NCI-H345 (cell line): ENCODE data around the gene COL6A2.
"Not testable (repeated sequence)": the region's sequence is repeated elsewhere in the genome, so short reads cannot be mapped to it uniquely, and the experiment has no call there.

Experiments
- DNase-seq: peaks from one replicate; lab custom pipeline; 2025; lab: John Stamatoyannopoulos, UW

The COL6A2 gene

DNA sequence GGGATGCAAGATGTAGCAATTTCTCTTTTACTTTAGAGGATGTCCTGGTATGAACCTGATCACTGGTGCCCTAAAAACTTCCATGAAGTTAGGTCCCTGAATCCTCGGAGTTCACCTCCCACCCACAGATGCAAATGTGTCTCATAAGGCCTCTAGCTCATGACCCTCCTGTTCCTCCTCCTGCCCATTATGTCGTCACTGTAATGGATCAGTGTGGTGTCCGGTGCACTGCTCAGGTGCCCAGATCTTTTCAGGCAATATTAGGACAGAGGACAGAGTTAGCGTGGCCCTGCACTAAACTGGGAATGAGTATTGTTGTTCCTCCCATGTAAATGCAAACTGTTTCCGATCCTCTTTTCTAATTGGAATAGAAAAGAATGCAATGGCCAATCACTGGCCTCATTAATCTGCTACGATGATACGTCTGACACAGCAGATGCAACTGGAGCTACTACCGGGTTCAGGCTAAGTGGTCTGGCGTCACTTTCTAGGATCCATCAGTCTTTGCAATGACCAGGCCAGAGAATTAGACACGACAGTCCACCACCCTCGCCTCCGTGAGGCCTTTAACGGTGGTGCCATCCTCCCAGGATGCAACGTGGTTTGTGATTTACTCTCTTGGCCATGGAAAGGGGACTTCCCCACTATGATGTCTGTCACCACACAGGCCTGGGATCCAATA, 3.4 kb upstream of the COL6A2 start:
- no peak for DNase-seq

DNA sequence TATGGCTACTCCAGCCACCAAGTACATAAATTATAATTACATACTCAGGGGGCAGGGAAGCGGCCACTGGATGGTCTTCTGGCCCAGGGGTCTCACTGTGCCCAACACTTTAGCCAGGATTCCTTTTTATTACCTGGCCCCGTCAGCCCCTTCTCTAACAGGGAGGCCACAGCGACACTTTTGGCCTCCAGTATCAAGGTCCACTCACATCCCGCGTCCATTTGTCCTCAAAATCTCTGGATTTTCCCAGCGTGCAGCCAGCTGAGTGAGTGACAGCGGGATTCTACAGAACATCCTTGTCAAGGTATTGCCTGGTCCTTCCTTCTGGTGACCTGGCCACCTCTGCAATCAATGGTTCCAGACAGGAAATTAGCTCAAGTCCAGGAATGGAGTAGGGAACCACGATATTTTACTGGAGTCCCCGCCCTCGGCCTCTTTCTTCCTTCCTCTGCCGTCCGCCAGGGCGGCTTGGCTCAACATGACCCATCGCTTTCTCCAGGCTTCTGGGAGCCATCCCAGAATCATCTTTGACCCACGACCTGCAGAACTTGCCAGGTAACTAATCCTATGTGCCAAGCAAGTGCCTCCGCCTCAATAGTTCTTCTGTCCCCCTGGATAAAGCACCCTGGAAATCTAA, 2.7 kb upstream of the COL6A2 start:
- DNase-seq, result no peak

DNA sequence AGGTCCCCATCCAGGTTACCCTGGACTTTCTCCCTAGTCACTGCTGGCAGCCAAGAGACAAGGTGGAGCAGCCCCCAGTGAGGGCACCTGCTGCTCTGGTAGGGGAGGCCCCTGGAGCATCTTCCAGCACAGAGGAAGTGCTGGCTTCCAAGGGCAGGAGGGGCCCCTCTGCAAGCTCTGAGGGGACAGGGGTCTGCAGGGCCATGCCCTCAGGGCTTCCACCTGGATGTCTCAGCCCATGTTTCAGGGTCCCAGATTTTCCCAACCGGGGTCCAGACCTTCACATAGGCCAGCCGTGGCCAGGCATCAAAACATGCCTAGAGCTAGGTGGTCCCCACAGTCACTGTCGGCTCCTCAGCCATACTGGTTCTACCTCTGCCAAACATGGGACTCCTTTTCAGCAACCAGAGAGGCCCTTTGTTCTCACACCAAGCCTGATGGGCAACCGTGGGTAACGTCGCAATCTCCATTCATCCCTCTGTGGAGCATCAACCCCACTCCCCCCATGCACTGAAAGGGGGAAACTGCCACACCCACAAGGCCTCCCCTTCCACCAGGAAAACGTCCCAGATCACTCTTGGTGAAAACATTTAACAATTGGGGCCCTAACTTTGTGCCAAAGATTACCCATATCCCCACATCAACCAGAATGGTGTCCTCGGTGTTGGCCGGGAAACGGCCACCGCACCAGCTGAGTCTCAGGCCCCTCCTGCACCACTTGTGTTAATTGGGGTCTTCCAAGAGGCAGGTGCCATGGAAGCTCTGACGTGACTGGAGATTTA, 1.9 kb upstream of the COL6A2 start:
- DNase-seq, result no peak

DNA sequence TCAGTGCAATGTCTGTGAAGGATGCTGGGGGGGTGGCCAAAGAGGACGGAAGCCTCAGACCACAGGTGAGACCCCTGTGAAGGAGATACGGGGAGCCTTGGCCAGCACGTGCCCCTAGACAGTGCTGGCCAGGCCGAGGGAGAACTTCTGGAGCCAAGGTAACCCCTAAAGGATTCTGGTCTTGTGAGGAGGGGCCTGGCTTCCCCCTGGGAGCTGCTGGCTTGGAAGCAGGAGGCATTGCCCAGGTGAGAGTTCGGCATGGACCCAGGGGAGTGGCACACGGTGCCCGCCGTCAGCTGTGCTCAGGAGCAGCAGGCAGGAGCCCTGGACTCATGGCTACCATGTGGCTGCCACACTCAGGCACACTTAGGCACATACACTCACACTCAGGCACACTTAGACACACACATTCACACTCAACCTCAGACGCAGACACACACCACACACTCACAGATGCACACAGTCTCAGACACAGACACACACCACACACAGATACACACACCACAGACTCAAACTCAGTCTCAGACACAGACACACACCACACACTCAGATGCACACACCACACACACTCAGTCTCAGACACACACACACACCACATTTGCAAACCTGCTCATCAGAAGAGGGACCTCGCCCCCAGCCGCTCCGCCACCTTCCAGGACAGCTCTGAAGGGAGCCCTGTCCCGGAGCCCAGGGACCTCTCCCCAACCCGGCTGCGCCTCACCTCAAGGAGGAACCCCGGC, 1.1 kb upstream of the COL6A2 start:
- DNase-seq, result no peak

DNA sequence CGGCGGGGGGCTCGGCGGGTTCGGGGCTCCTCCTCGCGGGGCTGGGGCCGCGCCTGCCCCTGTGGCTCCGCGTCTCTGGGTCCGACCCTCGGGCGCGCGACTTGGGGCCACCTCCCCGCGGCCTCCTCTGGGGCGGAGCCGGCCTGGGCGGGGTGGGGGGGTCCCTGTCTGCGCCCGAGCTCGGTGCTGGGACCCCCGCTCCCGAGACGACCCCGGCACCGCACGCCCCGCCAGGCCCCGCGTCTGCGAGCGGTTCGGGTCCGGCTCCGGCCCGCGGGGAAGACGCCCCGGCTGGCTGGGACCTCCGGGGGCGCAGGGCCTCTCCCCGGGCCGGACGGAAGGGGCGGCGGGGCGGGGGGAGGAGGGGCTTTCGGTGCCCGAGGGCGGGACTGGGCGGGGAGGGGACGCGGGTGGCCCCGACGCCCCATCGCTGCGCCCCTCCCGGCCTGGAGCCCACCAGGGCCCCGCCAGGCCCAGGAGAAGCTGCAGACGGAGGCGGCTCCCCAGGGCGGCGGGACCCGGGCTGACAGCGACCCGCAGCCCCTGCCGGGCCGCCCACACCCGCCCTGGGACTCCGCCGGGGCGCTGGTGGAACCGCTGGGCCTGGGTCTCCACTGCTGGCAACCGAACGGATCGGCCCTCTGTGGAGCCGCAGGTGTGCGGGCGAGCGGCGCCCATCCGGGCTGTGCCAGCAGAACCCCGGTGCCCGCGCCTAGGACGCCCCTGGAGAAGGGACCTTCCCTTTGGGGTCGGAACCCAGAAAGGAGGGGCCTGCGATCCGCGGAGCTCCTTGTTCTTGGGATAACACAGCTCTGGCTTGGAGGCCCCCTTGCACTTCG, 610 bp downstream of the COL6A2 start:
- no peak for DNase-seq

DNA sequence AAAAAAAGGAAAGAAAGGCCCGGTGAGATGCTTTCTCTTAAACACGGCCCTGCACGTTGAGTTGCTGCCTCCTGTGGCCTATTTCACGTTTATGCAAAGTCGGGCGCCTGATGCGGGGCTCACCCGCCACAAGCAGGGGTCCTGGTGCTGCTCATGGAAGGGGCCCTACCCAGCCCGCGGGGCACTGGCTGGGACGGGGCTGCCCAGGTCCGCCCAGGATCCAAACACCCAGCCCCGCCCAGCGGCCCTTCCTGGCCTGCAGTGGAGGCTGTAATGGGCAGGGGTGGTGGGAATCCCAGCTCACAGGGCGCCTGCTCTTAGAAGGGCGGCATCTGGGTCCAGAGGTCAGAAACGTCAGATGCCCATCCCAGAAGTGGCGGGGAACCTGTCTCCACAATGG, 1.6 kb downstream of the COL6A2 start:
- no peak for DNase-seq

DNA sequence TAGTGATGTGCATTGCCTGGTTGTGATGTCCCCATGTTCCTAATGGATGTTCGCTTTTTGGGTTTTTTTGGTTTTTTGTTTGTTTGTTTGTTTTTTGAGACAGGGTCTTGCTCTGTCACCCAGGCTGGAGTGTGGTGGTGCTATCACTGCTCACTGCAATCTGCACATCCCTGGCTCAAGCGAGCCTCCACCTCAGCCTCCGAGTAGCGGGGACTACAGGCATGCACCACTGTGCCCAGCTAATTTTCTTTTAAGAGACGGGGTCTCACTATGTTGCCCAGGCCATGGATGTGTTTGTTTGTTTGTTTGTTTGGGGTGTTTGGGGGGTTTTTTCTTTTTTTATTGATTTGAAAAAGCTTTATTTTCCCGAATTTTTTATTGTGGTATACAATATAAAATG, 2.1 kb downstream of the COL6A2 start:
- DNase-seq, result no peak

DNA sequence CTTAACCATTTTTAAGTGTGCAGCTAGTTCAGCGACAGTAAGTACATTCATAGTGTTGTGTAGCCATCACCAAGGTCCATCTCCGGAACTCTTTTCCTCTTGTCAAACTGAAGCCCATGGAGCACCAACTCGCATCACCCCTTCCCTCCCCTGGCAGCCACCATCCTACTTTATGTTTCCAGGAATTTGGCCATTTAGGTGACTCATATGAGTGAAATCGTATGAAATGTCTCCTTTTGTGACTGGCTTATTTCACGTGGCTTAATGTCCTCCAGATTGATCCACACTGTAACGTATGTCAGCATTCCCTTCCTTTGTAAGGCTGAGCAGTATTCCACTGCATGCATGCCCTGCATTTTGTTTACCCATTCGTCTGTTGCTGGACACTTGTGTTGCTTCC, 2.5 kb downstream of the COL6A2 start:
- no peak for DNase-seq

DNA sequence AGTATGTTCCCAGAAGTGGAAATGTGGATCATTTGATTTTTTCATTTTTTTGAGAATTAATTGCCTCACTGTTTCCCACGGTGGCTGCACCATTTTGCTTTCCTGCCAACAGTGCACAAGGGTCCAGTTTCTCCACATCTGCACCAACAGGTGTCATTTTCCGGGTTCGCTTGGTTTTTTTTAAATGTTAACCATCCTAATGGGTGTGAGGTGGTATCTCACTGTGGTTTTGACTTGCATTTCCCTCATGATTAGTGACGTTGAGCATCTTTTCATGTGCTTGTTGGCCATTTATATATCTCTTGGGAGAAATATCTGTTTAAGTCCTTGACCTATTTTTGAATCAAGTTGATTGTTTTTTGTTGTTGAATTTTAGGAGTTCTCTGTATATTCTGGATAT, 3.0 kb downstream of the COL6A2 start:
- DNase-seq, result no peak

DNA sequence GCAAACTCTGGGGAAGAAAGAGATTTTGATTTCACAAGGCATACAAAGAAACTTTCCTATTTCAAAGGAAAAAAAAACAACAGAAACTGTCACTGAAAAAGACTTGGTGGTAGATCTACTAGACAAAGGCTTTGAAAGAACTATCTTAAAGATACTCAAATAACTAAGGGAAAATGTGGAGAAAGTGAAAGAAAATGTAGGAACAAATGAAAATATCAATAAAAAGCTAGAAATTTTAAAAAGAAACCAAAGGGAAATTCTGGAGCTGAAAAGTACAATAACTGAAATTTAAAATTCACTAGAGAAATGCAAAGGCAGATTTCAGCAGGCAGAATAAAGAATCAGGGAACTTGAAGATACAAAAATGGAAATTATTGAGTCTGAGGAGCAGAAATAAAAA, 6.2 kb downstream of the COL6A2 start:
- no peak for DNase-seq

DNA sequence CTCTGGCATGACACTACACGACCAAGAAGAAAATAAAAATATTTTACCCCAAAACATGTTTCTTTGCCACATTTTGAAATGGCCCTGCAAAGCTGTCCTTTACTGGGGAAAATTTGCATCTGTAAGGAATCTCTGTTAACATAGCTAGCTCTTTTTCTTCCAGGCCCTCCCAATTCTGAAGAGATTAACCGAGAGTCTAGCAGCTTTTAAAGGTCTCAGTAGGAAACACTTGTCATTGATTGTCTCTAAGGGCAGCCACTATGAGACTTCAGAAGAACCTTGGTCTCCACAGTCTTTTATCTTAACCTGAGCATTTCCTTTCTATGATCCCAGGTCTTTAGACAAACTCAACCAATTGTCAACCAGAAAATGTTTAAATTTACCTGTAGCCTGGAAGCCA, 9.5 kb downstream of the COL6A2 start:
- DNase-seq, result not testable (repeated sequence)

DNA sequence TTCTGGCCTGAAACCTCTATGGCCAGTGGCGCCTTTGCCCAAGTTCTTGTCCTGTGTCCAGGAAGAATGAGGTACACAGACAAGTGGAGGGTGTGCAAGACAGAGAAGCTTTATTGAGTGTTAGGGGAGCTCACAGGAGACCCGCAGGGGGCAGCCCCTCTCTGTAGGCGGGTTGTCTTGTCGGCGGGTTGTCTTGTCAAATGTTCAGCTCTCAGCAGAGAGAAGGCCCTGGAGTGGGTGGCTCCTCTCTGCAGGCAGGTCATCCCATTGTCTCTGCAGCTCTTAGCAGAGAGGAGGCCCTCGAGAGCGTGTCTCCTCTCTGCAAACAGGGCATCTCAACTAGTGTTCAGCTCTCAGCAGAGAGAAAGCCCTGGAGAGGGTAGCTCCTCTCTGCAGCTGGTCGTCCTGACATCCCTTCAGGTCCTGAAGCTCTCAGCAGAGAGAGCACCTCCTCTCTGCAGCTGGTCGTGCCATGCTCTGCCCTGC, 11.0 kb downstream of the COL6A2 start:
- DNase-seq, result no peak

DNA sequence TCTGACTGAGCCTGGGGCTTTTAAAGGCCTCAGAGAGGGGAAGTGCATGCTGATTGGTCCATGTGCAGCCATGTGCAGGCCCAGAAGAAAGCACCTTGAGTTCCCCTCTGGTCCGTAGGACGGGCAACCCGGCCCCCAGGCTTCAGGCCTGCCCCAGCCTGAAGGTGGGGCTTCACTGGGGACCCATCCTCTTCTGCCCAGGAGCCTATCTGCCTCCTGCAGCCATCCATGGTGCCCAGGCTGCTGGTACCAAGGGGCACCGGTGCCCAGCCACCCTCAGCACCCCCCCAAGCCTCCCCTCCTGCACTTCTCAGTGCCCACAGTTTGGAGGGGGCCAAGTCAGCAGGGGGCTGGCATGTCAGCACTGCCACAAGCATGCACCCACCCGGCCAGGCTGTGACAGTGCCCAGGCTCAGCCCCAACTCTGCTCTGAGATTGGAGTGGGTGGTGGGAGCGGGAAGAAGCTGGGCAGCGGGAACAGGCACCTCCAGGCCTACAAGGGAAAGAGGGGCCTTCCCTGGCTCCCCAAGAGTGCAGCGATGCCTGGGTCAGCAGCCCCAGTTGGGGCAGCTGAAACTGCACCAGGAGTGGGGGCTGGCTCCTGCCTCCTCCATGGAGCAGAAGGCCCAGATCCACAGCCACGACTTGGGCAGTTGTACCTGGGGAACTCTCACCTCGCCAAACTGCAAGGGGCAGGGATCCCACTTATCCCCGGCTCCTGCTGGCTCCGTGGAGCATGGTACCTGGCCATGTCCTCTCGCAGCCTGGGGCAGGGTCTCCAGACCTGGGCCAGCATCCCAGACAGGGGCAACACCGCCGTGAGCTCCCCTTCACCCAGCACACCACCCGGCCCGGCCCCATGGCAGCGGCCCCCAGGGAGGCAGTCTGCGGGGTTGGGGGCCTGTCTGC, 11.7 kb downstream of the COL6A2 start:
- no peak for DNase-seq

DNA sequence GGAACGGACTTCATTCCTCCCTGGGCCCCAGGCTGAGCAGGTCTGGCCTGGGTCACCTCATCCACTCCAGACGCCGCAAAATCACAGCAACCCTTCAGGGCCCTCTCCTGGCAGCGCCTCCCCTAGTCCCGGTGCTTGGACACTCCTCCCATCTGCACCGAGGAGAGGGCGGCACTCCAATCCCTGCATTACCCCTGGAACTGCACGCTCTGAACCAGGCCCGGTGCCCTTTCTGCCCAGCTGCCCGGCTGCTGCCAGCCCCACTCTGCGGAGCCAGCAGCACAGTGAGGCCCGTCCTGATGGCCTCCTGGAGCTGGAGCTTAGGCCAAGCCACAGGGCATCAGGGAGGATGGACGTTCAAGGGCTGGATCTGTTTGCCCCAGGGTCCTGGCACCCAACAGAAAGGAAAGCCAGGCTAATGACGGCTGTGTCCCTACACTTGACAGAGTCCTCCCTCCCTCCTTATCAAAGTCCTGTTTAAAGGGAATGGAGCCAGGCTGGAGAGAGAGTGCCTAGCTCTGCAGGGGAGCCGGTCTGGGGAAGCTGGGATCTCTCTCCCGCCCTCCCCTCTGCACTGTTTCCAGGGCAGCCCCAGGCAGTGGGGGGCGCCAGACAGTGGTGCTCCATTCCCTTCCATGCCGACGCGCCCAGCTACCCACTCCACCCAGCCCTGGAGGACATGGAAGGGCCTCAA, 12.7 kb downstream of the COL6A2 start:
- no peak for DNase-seq

DNA sequence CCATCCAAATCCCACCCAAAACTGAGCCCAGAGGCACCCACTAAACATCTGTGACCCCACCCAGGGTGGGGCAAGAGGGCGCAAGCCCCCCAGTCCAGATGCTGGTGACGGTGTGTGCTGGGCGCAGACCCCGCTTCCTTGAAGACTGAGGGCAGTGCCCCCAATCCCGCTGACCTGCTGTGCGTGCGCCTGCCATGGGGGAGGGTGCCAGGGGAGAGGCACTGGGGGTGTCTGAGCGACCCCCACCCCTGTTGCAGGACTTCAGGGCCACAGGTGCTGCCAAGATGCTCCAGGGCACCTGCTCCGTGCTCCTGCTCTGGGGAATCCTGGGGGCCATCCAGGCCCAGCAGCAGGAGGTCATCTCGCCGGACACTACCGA, 13.3 kb downstream of the COL6A2 start:
- DNase-seq, result no peak

DNA sequence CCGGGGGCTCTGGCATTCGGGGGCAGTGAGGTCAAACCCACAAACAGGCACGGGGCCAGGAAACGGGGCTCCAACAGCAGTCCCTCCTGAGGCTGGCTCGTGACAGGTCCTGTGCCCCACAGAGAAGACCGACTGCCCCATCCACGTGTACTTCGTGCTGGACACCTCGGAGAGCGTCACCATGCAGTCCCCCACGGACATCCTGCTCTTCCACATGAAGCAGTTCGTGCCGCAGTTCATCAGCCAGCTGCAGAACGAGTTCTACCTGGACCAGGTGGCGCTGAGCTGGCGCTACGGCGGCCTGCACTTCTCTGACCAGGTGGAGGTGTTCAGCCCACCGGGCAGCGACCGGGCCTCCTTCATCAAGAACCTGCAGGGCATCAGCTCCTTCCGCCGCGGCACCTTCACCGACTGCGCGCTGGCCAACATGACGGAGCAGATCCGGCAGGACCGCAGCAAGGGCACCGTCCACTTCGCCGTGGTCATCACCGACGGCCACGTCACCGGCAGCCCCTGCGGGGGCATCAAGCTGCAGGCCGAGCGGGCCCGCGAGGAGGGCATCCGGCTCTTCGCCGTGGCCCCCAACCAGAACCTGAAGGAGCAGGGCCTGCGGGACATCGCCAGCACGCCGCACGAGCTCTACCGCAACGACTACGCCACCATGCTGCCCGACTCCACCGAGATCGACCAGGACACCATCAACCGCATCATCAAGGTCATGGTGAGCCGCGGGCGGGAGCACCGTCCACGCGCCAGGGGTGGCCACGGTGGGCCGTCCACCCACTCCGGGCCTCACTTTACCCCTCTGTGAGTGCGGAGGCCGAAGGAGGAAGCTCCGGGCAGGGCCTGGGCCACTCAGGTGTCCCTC, 14.2 kb downstream of the COL6A2 start:
- no peak for DNase-seq

DNA sequence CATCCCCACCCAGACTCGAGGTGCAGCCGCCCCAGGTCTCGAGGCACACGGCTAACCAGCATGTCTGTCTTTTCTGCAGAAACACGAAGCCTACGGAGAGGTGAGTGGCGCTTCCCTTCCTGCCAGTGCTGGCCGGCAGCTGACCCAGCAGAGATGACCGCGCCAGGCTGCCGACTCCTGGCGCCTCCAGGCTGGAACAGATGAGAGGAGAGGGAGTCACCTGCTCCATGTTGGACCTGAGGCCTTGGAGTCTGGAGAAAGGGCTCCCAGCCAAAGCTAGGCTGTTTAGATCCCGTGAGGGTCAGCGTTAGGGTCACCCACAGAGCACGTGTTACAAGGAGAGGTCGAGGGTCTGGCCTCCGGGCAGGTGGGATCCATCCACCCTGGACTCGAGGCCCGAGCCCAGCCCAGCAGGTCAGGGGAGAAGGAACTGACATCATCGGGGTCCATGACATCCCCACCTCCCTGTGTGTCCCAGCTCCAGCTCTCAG, 14.9 kb downstream of the COL6A2 start:
- DNase-seq, result no peak

DNA sequence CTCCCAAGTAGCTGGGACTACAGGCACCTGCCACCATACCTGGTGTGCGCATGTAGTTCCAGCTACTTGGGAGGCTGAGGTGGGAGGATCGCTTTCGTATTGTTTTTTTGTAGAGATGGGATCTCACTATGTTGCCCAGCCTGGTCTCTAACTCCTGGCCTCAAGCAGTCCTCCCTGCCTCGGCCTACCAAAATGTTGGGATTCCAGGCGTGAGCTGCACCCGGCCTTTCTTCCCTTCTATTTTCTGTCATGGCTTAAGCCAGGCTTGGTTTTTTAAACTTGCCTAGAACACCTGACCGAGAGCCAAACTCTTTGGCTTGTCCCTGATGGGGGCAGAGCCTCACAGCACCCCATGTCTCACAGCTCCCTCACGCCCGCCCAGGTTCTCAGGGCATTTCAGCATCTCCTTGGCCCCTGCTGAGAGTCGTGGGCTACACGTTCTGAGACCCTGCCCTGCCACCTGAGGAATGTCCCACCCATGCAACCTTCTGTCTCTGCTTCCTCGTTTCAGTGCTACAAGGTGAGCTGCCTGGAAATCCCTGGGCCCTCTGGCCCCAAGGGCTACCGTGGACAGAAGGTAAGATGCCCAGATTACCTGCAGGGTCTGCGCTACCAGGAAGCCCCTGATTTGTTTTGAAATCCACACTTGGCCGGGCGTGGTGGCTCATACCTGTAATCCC, 15.7 kb downstream of the COL6A2 start:
- DNase-seq, result no peak
